GM18951 (cell line): ENCODE data around the gene TCF12.

ENCODE experiments used
- POLR2A ChIP-seq: IDR thresholded peaks from 4 replicates; pipeline ENCODE4 v1.6.1; 2011; ENCODE audit warnings: mild to moderate bottlenecking; ENCODE audit not compliant: insufficient read length, insufficient read depth; ENCODE audit errors: extremely low read depth
- in situ Hi-C: fragments of 300-500 bp; cut with MboI; formaldehyde crosslinking; loops from one replicate; pipeline ENCODE4 v1.12.0; 2022; ENCODE audit warnings: low sequenced_read_pairs, mixed read lengths, inconsistent platforms; ENCODE audit not compliant: unreplicated experiment

The TCF12 gene

GRCh38 chr15:57183614-57184344, 265.3 kb downstream of the TCF12 start:
- in situ Hi-C loops, result no loop called here
- TF ChIP-seq POLR2A, result no peak

- in situ Hi-C loops, result no loop called here
- no peak for TF ChIP-seq POLR2A
Observed at GRCh38 chr15:57184502-57184901, 266.1 kb downstream of the TCF12 start.

- in situ Hi-C loops, result no loop called here
- TF ChIP-seq POLR2A, result no peak
Observed at GRCh38 chr15:57185507-57186074, 267.1 kb downstream of the TCF12 start.

DNA sequence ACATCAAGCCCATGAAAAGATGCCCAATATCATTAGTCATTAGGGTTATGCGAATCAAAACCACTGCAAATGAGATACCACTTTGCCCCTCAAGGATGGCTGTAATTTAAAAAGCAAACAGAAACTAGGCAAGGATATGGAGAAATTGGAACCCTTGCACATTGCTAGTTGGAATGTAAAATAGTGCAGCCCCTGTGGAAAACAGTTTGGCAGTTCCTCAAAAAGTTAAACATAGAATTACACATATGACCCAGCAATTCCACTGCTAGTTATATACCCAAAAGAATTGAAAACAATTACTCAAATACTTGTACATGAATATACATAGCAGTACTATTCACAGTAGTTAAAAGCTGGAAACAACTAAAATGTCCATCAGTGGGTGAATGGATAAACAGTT, 271.0 kb downstream of the TCF12 start:
- TF ChIP-seq POLR2A, result no peak

DNA sequence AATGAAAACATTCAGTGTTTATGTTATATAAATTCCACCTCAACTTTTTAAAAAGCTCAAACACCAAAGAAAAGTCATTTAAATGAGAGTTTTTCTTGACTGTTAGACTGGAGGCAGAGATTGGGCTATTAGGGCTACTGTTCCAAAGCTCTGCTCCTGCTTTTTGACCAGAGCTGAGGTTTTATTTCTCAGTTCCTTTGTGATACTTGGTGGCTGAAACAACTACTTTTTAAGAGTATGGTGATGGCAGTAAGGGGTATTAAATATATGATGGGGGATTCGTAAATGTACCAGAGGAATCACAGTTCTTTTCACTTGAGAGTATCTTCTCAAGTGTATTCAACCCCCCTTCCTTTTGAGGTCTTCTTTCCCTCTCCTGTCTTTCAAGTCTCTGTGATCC, 271.8 kb downstream of the TCF12 start:
- TF ChIP-seq POLR2A, result no peak
- in situ Hi-C loops, result no loop called here

More for the DNA sequence above, 271.0 kb downstream of the TCF12 start:
- in situ Hi-C loops, result no loop called here

GRCh38 chr15:57193161-57193560, 274.7 kb downstream of the TCF12 start:
- TF ChIP-seq POLR2A, result no peak
- in situ Hi-C loops, result no loop called here

DNA sequence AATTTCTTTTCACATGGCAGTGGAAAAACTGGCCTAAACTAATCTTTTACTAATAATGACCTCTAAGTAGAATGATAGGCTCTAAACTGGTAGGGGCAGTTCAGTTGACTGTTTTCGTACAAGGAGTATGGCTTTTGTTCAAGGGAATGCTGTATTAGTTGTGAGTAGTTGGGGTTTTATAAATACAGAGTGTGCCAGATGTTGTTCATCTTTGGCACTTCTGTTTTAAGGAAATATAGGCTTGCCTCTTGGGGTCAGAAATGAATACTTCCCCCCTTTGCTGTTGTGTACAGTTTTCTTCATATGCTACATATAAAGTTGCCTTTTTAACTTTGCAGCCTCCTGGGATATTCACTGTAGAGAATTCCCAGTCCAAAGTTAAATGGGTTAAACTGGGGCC, 276.9 kb downstream of the TCF12 start:
- no peak for TF ChIP-seq POLR2A
- in situ Hi-C loops, result no loop called here

GRCh38 chr15:57196865-57197264, 278.4 kb downstream of the TCF12 start:
- no peak for TF ChIP-seq POLR2A
- in situ Hi-C loops, result no loop called here

- in situ Hi-C loops, result no loop called here
- TF ChIP-seq POLR2A, result no peak
Observed at GRCh38 chr15:57198131-57198530, 279.7 kb downstream of the TCF12 start.

GRCh38 chr15:57198654-57199291, 280.3 kb downstream of the TCF12 start:
- no peak for TF ChIP-seq POLR2A
- in situ Hi-C loops, result no loop called here

DNA sequence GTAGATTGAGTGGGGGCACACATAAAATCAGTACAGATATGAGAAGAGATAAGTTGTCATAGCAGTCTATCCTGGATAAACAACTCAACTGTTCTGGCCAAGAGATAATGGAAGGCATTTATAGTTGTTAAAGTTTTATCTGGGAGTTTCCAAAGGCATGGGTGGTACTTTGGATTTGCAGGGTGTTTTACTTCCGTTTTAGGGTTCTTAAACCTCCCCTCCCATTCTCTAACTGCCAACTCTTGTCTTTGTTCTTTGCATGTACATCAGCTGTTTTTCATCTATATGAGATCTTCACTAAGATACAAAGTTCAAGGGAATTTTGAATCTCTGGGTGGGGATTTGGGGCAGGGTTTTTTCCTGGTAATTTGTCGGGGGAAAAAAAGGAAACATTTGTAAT, 283.1 kb downstream of the TCF12 start:
- TF ChIP-seq POLR2A, result no peak
- in situ Hi-C loops, result no loop called here

DNA sequence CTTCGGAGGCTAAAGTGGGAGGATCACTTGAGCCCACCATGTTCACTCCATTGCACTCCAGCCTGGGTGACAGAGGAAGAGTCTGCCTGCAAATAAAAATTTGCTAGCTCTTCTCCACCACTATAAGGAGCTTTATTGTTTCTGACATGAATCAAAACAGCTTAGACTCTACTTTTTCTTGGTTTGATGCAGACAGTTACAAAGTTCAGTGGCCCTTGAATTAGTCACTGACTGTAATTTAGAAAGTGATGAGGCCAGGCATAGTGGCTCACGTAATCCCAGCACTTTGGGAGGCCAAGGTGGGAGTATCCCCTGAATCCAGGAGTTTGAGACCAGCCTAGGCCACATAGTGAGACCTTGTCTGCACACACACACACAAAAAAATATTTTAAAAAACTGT, 285.5 kb downstream of the TCF12 start:
- in situ Hi-C loops, result no loop called here
- TF ChIP-seq POLR2A, result no peak

GRCh38 chr15:57205027-57205855, 286.8 kb downstream of the TCF12 start:
- in situ Hi-C loops, result no loop called here

More at GRCh38 chr15:57205027-57205855, 286.8 kb downstream of the TCF12 start:
- TF ChIP-seq POLR2A, result no peak
